Right renal cortex interstitium (tissue), 3 donors: ENCODE data around the gene DOHH. TPM values are rescaled to one million over a fixed set of nuclear protein-coding genes. Genes with fewer than 3 reads are reported as not detected.
"Not testable (repeated sequence)": the region's sequence is repeated elsewhere in the genome, so short reads cannot be mapped to it uniquely, and the experiment has no call there.

Source experiments
- DNase-seq, 3 donors: peaks; one replicate each; pipeline ENCODE4 v3.0.0-alpha.2; 2013; ENCODE audit warnings: low read depth in 3 of 3, low spot score in 2 of 3
- polyA plus RNA-seq, 3 donors: library from polyadenylated mRNA; unstranded; fragments of 120-200 nt; gene quantifications; one replicate each; pipeline ENCODE4 v1.2.1, GENCODE V29; 2013; ENCODE audit not compliant: insufficient read length in 3 of 3

Gene DOHH
- polyA plus RNA-seq, 3 donors = 5.8 to 7.0 (median 6.7) TPM

GRCh38 chr19:3535563-3535965 lies 35.1 kb upstream of the DOHH start:
- no peak for DNase-seq

GRCh38 chr19:3535235-3535535 lies 34.7 kb upstream of the DOHH start:
- DNase-seq = no peak

- no peak for DNase-seq
Observed at GRCh38 chr19:3534375-3535234, 34.1 kb upstream of the DOHH start.

GRCh38 chr19:3533563-3534216 lies 33.2 kb upstream of the DOHH start:
- no peak for DNase-seq

- no peak for DNase-seq
Observed at GRCh38 chr19:3533033-3533432, 32.6 kb upstream of the DOHH start.

- DNase-seq = no peak
Observed at GRCh38 chr19:3532154-3532786, 31.8 kb upstream of the DOHH start.

GRCh38 chr19:3531716-3532115 lies 31.2 kb upstream of the DOHH start:
- DNase-seq = no peak

GRCh38 chr19:3530389-3530788 lies 29.9 kb upstream of the DOHH start:
- no peak for DNase-seq

- DNase-seq = not testable (repeated sequence)
Observed at GRCh38 chr19:3529299-3529698, 28.8 kb upstream of the DOHH start.

- no peak for DNase-seq
Observed at GRCh38 chr19:3528539-3529211, 28.2 kb upstream of the DOHH start.

- no peak for DNase-seq
Observed at GRCh38 chr19:3528080-3528479, 27.6 kb upstream of the DOHH start.

GRCh38 chr19:3527238-3527910 lies 26.9 kb upstream of the DOHH start:
- no peak for DNase-seq

- DNase-seq = no peak
Observed at GRCh38 chr19:3526507-3527237, 26.2 kb upstream of the DOHH start.

GRCh38 chr19:3524904-3525451 lies 24.5 kb upstream of the DOHH start:
- no peak for DNase-seq

- DNase-seq = no peak
Observed at GRCh38 chr19:3524078-3524842, 23.8 kb upstream of the DOHH start.

- no peak for DNase-seq
Observed at GRCh38 chr19:3523361-3524077, 23.0 kb upstream of the DOHH start.

GRCh38 chr19:3522421-3523360 lies 22.2 kb upstream of the DOHH start:
- no peak for DNase-seq
